OCI-LY7 (cell line): ENCODE measurements around the gene F2RL3.

ENCODE experiments used
- CTCF ChIP-seq: fragments of 200-600 bp; sonication (generic); conservative IDR thresholded peaks from 2 replicates; pipeline ENCODE4 v1.5.1; 2014; ENCODE audit warnings: mild to moderate bottlenecking, antibody characterized with exemption, low read length, moderate library complexity, mixed read lengths
- EZH2phosphoT487 ChIP-seq: fragments of 200-600 bp; sonication (generic); IDR thresholded peaks from 2 replicates; pipeline ENCODE4 v1.6.1; 2018; ENCODE audit warnings: low read depth, borderline replicate concordance, mild to moderate bottlenecking, mixed run types, antibody characterized with exemption, low read length, moderate library complexity, mixed read lengths

GRCh38 chr19:16922592-16922934 lies 33.8 kb downstream of the F2RL3 start:
- no peak for TF ChIP-seq CTCF
- TF ChIP-seq EZH2phosphoT487 = no peak
